HL-60 (cell line): ENCODE results near the gene JDP2.

Experiments
- SPI1 ChIP-seq: IDR thresholded peaks from 2 replicates; pipeline ENCODE4 v1.6.1; 2012; ENCODE audit warnings: low read depth, mild to moderate bottlenecking, borderline replicate concordance
- TF ChIP-seq, protein P1 (sequence below): IDR thresholded peaks from one replicate; pipeline ENCODE4 v1.5.1; 2011; ENCODE audit warnings: low read length, control low read depth, inconsistent platforms; ENCODE audit not compliant: insufficient read depth

- TF ChIP-seq, protein P1, sequence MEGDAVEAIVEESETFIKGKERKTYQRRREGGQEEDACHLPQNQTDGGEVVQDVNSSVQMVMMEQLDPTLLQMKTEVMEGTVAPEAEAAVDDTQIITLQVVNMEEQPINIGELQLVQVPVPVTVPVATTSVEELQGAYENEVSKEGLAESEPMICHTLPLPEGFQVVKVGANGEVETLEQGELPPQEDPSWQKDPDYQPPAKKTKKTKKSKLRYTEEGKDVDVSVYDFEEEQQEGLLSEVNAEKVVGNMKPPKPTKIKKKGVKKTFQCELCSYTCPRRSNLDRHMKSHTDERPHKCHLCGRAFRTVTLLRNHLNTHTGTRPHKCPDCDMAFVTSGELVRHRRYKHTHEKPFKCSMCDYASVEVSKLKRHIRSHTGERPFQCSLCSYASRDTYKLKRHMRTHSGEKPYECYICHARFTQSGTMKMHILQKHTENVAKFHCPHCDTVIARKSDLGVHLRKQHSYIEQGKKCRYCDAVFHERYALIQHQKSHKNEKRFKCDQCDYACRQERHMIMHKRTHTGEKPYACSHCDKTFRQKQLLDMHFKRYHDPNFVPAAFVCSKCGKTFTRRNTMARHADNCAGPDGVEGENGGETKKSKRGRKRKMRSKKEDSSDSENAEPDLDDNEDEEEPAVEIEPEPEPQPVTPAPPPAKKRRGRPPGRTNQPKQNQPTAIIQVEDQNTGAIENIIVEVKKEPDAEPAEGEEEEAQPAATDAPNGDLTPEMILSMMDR: no peak
- no peak for TF ChIP-seq SPI1
Measured at GRCh38 chr14:75522983-75523318, 95.1 kb downstream of the JDP2 start.
